Measurements from ENCODE around the gene ATP4A.

The ATP4A gene

GRCh38 chr19:35565016-35565856 is 1.8 kb upstream of the ATP4A start:
- no peak for DNase-seq (ENCODE audit: low read depth)

DNA sequence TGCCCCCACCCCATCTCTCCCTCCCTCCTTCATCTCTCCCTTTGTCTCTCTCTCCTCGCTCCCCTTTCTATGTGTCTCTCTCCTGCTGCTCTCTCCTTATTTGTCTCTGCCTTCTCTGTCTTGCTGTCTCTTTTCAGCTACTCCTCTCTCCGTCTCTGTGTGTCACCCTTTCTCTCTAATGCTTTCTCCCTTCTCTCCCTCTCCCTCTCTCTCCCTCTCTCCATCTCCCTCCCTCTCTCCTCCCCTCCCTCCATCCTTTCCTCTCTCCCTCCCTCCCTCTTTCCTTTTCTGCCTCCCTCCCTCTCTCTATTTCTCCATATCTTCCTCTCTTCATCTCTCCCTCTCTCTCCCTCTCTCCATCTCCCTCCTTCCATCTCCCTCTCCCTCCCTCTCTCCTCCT is 682 bp downstream of the ATP4A start:
- DNase-seq (ENCODE audit: low read depth) = no peak

- DNase-seq (ENCODE audit: low read depth) = no peak
Observed at GRCh38 chr19:35562336-35562735, 1.1 kb downstream of the ATP4A start.

DNA sequence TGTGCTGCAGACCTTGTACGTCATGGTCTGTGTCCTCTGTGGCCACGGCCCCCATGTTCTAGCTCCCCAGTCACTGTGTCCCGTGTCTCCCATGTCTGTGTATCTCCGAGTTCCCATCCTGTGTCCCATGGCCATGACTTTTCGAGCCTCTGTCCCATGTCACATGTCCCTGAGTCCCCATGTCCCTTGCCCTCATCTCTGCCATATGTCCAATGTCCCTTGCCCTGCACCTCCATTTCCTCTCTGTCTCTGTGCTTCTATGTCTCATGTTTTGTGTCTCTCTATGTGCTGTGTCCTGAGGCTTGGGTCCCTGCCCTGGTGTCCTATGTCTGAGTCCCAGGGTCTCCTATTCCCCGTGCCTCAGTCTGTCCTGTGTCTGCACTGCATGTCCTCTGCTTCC is 2.0 kb downstream of the ATP4A start:
- DNase-seq (ENCODE audit: low read depth) = no peak

DNA sequence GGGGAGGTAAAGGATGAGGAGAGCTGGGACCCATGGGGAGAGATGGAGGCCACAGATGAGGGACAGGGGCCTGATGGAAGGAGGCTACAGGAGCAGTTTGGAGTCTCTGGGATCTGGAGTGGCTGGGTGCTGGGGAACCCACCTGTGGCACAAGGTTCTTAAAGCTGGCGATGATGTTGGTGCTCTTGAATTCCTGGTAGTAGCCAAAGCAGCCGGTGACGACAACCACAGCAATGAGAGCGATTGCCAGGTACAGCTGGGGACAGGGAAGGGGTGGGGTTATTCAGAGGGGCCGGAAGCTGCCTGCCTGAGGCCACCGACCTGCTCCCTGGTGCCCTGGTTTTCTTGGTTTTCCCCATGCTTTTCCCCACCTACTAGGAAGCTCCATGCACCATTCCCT is 2.8 kb downstream of the ATP4A start:
- no peak for DNase-seq (ENCODE audit: low read depth)

GRCh38 chr19:35560271-35560670 is 3.2 kb downstream of the ATP4A start:
- DNase-seq (ENCODE audit: low read depth) = no peak

DNA sequence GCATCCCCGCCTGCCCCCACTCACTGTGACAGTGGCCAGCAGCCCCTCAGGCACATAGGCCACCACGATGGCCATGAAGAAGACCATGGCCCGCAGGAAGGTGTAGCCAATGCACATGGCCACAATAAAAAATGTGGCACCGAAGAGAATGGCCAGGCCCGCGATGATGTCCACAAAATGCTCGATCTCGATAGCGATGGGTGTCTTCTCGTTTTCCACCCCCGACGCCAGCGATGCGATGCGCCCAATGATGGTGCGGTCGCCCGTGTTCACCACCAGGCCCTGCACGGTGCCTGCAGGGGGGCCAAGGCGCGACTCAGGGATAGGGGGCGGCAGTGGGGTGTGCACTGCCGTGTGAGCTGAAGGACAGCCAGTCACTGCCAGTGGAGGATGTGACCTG is 3.7 kb downstream of the ATP4A start:
- DNase-seq (ENCODE audit: low read depth) = no peak

DNA sequence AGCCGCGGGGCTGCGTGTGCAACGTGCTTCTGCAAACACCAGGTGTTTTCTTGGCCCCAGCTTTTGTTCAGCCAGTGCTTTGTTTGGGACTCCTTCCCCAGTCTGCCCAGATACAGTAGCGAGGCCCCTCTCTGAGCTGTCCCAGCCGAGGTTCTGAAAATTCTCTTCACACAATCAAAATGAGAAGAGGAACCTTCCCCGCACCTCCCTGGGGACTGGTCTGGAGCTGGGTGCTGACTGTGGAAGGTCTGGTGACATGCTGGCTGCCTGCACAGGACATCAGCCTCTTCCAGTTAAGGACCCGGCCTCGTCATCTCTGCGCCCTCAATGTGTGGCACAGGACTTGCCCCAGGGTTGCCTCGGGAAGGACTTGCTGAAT is 4.2 kb downstream of the ATP4A start:
- DNase-seq (ENCODE audit: low read depth) = no peak

GRCh38 chr19:35558400-35559280 is 4.8 kb downstream of the ATP4A start:
- DNase-seq (ENCODE audit: low read depth) = no peak

DNA sequence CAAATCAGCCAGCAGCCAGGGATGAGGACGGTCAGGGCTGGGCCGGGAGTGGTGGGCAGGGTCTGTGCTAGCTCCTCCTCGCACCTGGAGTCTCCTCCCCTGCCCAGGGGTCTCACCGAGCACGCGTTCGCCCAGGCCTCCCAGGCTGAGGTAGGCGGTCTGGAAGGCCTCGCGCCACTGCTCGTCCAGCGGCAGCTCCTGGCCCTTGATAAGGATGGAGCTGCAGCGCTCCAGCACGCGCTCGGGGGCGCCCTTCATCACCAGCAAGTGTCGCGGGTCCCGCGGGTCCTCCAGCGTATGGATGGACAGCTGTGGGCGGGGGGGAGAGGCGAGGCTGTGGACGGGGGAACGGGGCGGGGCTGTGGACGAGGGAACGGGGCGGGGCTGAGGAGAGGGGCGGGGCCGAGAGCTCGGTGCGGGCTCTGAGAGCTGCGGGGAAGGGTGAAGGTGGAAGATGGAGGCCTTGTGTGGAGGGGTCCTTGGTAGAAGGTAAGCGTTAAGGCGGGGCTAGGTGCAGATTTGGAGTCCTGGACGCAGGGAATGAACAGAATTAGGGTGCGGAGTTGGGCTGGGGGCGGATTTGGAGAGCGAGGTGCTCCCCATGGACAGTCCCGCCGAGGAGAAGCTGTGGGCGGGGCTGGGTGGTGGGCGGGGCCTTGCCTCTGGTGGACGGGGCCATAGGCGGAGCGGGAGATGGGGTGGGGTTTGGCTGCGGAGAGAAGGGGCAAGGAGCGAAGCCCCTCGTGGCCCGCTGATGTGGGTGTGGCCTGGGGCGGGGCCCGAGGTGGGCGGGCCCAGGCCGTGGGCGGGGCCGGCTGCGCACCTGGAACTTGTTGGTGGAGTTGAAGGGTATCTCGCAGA is 5.7 kb downstream of the ATP4A start:
- peak; percentile 49 for DNase-seq (ENCODE audit: low read depth)

DNA sequence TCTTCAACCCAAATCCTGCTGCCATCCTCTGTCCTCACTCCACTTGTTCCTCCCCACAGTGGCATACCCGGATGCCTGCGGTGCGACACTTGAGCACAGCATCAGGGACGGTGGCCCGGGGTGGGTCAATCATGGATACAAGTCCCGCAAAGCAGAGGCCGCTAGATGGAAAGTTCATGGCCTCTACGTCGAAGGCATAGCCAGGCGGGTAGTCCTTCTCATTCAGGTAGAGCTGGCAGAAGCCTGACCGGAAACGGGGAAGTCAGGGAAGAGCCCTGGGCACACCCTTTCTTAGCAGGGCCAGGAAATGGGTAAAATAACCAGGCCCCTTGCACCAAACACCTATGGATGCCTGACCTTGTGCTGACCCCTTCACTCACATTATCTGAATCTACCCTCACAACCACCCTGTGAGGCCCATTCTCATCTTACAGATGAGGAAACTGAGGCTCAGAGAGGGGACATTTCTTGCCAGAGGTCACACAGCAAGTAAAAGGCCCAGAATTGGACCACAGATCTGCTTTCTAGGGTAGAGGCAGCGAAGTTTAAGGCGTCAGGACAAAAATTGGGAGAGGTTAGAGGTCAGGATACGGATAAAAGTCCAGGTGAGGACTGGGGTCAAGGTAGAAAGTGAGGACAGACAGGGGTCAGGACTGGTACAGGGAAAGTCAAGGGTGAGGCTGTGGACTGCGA is 6.5 kb downstream of the ATP4A start:
- DNase-seq (ENCODE audit: low read depth) = no peak

DNA sequence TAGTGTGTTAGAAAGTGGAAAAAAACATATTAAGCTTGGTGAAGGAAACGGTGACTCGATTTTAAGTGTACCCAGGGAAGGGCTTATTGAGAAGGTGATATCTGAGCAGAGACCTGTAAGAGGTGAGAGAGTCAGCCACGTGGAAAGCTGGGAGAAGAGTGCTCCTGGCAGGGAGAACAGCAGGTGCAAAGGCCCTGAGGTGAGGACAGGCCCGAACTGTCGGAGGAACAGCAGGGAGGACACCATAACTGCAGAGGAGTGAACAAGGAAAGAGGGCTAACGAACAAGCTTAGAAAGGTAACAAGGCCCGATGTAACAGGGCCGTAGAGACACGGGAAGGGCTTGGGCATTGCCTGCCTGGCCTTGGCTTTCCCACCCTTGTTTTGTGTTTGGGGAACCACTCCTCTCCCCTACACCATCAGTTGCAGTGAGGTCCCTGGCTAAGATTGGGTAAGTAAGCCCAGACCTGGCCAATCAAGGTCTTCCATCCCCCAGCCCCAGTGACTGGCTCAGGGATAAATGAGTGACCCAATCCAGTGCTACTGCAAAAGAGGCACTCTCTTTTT is 7.3 kb downstream of the ATP4A start:
- DNase-seq (ENCODE audit: low read depth) = no peak

GRCh38 chr19:35555301-35556005 is 8.0 kb downstream of the ATP4A start:
- DNase-seq (ENCODE audit: low read depth) = no peak

DNA sequence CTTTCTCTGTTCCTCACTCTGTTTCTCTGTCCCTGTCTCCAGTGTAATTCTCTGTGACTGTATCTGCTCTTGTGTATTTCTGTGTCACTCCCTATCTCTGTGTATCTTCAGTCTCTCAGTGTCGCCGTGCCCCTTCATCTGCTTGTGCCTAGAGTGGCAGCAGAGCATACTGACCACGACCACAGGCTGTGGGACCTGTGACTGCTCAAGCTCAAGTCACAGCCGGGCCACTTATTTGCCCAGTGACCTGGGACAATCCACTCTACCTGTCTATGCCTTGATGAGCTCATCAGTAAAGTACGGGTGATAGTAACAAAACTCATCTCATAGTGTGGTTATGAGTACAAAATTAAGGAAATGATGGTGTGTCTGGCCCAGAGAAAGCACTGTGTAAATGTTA is 9.4 kb downstream of the ATP4A start:
- DNase-seq (ENCODE audit: low read depth) = no peak

GRCh38 chr19:35553385-35554000 is 10.0 kb downstream of the ATP4A start:
- no peak for DNase-seq (ENCODE audit: low read depth)

DNA sequence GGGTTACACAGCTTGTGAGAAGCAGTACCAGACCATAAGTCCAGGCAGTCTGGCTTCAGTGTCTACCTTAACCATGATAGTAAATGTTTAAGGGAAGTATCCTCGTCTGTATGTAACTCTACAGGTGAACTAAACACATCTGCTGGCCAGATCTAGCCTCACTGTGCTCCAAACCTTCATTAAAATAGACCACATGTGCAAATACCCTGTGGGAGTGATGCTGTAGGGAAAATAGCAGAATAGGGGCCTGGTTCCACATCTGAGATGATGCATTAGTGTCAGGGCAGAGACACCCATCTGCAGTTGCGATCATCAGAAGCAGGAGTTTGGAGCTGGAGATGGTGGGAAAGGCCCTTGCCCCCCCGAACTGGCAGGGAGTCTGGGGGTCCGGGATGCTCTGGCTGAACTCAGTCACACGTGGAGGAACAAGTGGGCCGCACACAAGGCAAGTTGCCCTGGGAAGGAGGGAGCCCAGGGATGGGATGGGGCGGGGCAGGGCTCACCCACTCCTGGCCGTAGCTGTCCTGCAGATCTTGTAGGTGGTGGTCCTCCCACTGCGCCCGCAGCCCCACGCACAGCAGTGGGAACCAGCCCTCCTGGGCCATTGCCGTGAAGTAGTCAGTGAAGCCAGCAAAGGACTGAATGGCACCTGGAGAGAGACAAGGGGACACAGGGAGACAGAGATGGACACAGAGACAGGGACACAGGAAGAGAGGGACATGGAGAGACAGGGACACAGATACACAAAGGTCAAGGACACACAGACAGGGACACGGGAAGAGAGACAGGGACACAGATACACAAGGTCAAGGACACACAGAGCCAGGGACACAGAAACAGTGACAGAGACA is 10.7 kb downstream of the ATP4A start:
- DNase-seq (ENCODE audit: low read depth) = no peak

GRCh38 chr19:35551091-35551810 is 12.2 kb downstream of the ATP4A start:
- DNase-seq (ENCODE audit: low read depth) = no peak

- DNase-seq (ENCODE audit: low read depth) = no peak
Observed at GRCh38 chr19:35549879-35550523, 13.5 kb downstream of the ATP4A start.
